ENCODE measurements around the gene DESI1.

GRCh38 chr22:41603873-41604332 lies 16.9 kb downstream of the DESI1 start:
- TF ChIP-seq POLR2AphosphoS5 (IDR thresholded peaks at IDR 0.05) (no peak), CTCF (IDR thresholded peaks at IDR 0.05) (no peak), POLR2A (IDR thresholded peaks at IDR 0.05) (no peak), EP300 (IDR thresholded peaks at IDR 0.05) (no peak)

Data from upper lobe of left lung (tissue), 4 donors.